Fibroblast of skin of back (primary cell): ENCODE results near the gene PALM2AKAP2.
"Not testable (repeated sequence)": the region's sequence is repeated elsewhere in the genome, so short reads cannot be mapped to it uniquely, and the experiment has no call there.

Experiments used
- DNase-seq: peaks from one replicate; pipeline ENCODE4 v3.0.0-alpha.2; 2013

The PALM2AKAP2 gene

DNA sequence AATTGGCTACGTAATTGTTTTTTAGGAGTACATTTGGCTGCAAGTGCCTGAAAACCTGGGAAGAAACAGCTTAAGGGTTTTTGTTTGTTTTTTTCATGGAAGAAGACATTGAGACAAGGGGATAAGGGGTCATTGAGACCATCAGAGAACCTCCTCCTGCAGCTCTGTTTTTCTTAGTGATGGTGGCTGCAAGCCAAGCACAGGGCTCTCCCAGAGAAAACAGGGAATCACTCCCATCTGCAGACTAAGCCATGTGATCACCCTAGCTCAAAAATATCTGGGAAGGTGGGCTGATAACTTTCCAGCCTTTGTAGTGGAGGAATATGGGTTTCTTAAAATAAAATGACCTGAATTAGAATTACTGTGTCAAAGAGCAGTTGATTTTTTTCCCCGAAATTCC, 25.1 kb downstream of the PALM2AKAP2 start:
- DNase-seq: no peak

DNA sequence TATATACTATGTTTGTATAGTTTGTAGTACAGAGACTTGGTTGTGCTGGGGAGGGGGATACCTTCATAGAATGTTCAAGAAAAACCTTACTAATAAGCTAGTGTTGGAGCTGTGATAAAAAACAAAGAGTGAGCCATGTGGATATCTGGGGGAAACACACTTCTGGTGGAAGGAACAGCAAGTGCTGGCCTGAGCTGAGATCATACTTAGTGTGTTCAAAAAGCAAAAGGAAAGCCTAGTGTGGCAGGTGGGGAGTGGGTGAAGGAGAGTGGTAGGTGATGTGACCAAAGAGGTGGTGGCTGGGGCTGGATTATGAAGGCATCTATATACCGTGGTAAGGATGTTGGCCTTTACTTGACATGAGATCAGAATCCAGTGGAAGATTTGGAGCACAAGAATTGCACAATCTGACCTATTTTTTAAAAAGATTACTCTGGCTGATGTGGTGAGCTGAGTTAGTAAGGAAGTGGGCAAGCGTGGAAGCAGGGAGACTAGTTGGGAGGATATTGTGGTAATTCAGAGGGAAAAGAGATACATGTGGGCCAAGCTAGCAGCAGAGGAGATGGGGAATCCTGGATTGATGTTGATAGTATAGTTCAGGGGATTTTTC, 26.6 kb downstream of the PALM2AKAP2 start:
- peak; percentile 30 for DNase-seq

DNA sequence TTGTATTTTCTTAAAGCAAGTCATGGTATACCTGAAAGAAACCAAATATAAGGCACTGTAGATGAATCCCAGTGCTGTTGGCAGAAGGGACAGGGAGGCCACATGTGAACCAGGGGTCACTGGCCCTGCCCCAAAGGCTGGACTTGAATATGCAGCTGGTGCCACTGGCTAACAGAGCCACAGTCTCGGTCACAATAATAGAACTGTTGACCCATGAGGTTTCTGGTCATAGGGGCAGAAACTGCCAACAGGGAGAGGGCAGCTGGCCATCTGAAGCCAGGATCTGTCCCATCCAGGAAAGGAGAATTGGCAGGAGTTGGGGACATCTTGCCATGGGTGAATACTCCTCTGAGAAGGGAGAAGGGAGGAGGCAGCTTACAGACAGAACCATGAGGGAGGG, 31.9 kb downstream of the PALM2AKAP2 start:
- DNase-seq: no peak

DNA sequence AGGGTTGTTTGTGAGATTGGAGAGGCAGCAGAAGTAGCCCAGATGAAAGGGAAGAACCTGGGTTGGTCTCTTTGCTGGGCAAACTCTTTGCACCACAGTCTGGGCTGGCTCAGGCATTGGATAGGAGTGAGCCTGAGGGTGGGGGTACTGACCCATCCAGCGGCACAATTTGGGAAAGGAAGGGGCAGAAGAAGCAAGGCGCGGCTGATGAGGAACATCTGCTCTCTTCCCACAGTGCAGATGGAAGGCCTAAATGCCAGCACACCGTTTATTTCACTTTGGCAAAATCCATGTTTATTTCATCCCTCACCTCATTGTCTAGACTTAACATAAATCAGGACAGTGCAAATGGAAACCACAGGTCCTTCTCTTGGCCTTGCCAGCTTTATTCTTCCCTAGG, 32.3 kb downstream of the PALM2AKAP2 start:
- DNase-seq: no peak

DNA sequence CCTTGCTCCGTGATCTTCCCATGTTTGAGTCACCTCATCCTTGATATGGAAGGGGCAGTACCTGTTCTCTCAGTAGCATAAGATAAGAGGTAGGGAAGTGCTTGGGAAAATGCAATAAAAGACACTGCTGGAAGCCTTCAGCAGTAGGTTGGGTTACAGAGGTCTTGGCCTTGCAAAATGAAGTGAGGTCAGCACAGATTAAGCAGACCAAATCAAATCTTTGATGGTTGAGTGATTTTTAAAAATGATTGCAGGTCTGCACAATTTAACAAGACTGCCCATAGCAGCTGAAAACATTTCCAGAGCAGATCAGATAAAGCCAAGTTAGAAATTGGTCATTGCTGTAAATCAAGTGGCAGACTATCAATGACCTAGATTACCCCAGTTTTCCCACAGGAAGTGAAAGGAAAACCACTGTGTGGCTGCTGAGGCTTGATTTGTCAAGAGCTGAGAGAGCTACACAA, 32.9 kb downstream of the PALM2AKAP2 start:
- DNase-seq: no peak

DNA sequence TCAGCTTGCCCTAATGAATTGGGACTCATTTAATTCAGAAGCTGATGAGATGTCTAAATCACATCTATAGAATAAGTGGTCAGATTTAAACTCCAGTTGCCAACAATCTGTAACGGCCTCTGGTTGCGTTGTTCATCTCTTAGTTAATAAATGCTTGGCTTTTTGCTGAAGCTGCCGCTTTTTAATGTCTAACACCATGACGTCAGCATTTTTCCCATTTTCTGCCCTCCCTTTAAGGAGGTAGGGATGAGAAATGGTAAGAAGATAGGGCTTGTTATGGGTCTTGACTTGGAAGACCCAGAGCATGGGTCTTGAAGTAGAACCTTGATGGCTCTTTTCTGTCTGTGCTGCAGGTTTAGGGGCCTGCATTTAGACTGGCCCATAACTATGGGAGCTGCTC, 33.3 kb downstream of the PALM2AKAP2 start:
- no peak for DNase-seq

DNA sequence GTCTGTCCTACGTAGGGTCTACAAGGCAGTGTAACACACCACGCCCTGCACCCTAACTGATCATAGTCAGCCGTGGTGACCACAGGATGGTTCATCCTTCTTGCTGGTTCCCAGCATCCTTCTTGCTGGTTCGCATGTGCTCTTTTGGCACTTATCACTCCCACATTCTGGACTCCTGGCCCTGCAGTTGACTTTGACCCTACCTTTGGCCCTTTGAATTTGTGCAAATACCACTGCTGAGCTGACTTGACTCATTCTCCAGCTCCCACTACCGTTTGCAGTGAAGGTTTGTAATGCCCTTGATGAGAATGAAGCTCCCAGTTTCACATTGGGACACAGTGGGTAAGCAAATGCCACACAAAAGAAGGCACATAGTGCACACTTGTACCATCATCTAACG, 33.8 kb downstream of the PALM2AKAP2 start:
- DNase-seq: no peak

DNA sequence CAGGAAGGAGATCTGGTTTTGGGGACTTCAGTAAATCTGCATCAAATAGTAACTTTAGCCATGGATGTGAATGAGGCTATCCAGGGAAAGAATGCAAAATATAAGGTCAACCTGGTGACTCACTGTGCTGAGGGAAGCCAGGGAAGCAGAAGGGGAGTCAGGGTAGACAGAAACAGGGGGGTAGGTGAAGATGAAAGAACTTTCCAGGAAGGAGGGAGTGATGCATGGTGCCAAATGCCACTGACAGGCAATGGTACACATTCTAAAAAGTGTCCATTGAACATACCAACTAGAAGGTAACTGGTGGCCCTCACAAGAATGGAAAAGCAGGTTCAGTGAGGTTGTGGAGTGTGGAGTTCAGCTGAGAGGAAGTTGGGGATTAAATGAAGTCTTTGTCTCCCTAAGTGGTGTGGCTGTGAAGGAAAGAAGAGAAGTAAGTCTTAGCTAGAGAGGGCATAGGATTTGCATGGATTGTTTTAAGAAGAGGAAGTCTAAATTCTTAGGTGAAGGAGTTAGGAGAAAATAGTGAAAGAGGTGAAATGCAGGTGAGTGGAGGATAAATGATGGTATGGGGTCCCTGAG, 35.5 kb downstream of the PALM2AKAP2 start:
- peak; percentile 78 for DNase-seq

DNA sequence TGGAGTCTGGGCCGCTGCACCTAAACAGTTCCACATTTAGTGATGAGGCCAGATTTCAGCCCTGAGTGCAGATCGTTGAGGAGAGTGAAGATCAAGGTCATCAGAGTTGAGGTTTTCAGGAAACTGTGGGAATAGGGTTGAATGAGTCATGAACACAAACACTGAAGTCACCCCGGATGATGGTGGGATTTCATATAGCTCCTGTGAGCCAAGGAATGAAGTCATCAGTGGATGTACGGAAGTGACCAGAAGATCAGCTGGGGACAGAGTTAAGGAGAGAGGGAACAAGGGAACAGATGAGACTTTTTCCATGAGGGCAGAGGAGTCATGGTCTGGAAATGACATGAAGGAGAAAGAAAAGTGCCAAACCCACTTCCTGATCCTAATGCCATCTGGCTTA, 36.5 kb downstream of the PALM2AKAP2 start:
- peak; percentile 100 for DNase-seq

DNA sequence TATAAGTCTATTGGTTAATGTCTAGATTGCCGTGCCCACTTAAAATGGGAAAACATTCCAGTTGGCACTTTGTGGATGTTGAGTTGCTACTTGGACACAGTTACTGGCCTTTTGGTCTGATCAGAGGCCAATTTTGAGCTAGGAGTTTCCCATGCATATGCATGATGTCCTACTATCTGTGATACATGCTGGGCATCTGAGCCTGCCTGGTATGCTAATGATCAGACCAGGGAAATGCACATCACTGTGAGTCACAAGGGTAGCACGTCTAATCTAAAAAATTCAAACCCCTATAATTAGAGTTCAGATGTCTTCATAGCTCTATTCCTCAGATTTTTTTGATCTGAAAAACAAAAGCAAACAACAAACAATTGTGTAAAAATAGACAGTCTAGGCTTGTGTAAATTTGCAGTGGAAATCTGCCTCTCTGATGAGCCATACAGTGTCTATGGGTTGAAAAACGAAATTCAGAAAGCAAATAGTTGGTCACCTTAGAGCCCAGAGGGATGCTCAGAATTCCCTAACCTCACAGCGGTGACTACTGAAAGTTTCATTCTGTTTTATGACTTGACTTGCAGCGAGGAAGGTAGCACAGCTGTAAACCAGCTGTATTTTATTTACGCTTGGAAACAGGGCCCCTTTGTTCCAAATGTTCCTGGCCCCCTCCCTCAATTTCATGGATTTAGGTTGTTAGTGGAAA, 37.3 kb downstream of the PALM2AKAP2 start:
- DNase-seq: peak; percentile 88

DNA sequence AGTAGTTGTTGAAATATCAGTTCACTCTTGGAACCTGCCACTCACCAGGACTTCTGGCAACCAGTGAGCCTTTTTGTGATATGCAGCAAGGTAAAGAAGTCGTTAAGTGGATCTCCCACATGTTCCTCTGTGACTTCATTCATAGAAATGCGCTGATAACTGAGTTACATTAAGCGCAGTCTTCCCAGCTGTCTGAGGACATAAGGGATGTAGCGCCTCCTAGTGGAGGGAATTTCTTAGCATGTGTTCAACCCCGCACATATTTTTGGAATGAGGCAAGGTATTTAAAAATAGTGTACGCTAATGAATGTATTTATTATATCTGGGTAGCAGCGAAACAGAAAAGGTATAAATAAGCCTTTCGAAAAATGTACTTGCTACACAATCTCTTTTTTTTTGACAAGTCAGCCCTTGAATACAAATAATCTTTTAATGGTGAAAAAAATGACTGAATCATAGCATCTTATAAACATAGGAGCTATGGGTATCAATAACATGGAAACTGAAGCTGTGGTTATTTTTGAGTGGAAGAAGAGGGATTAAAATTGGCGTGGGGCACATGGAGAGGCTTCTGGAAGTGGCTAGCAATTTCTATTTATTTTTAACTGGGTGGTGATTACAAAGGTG, 38.0 kb downstream of the PALM2AKAP2 start:
- DNase-seq: peak; percentile 96

DNA sequence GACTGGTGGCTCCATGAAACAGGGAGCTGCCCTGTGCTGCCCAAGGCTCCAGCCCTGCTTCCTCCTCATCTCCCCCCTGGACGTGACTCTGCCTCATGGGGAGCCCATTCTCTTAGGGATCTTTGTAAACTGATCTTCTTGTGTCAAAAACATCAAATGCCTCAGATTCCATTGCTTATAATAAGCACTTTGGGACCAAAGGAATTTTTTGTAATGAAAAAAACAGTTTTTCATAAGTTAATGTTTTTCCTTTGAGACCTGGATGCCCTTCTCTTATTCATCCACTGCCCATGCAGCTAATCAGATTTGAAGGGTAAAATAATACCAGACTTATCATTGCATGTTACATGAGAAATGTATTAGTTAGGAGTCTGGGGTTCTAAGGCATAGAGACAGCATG, 41.7 kb downstream of the PALM2AKAP2 start:
- DNase-seq: peak; percentile 82

DNA sequence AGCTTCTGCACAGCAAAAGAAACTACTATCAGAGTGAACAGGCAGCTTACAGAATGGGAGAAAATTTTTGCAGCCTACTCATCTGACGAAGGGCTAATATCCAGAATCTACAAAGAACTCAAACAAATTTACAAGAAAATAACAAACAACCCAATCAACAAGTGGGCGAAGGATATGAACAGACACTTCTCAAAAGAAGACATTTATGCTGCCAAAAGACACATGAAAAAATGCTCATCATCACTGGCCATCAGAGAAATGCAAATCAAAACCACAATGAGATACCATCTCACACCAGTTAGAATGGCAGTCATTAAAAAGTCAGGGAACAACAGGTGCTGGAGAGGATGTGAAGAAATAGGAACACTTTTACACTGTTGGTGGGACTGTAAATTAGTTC, 45.4 kb downstream of the PALM2AKAP2 start:
- DNase-seq: not testable (repeated sequence)

DNA sequence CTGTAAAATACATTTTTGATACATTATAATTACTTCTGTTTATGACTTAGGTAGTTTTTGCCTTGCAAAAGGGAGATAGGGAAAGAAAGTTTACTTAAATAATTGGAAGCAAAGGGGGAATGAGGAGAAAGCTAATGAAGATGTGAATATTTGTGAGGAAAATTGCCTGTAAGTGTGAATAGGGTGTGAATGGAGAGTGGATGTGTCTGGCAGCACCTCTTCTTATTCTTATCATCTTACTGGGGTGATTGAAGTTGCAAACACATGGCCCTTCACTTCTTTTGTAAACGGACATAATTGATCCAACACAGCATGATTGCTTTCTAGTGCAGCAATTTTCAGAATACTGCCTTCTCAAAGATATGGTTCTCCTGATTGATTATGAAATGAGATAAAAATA, 46.6 kb downstream of the PALM2AKAP2 start:
- DNase-seq: no peak

DNA sequence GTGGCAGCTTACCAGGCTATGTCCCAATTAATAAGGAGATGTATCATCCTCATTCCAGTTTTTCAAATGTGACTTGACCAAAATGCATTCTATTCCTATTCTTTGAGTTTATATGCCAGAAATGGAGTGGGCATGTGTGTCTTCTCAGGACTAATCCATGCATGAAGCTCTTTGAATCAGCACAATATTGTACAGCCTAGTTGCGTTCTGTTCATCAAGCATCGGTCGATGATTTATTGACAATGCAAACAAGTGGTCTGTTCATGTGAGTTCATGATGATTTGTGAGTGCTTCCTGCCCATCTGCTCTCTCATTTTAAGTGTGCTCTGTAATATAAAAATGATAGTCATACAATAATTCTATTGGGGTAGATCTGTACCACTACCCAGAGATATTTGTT, 48.3 kb downstream of the PALM2AKAP2 start:
- DNase-seq: no peak
